GM19438 (cell line): Measurements from ENCODE around the gene PDE3B.
"Not testable (repeated sequence)": the region's sequence is repeated elsewhere in the genome, so short reads cannot be mapped to it uniquely, and the experiment has no call there.

ENCODE experiments used
- ATAC-seq: cut with Tn5 transposase; IDR thresholded peaks from one replicate; pipeline ENCODE4 v1.9.1; 2021; ENCODE audit warnings: low read depth; ENCODE audit not compliant: unreplicated experiment

Gene PDE3B

GRCh38 chr11:14643697-14644225 lies at the start of gene PDE3B:
Gene PDE3B (plus strand): TSS chr11:14643804. CDS start chr11:14644076, 272 bp downstream.
- ATAC-seq: peak; percentile 79

GRCh38 chr11:14595261-14595660 lies 48.3 kb upstream of the PDE3B start:
- not testable (repeated sequence) for ATAC-seq

- no peak for ATAC-seq
Measured at GRCh38 chr11:14607713-14608112, 35.9 kb upstream of the PDE3B start.

- ATAC-seq: no peak
Measured at GRCh38 chr11:14609902-14610301, 33.7 kb upstream of the PDE3B start.

GRCh38 chr11:14611939-14612338 lies 31.7 kb upstream of the PDE3B start:
- no peak for ATAC-seq

GRCh38 chr11:14612694-14613093 lies 30.9 kb upstream of the PDE3B start:
- ATAC-seq: no peak

GRCh38 chr11:14614091-14614622 lies 29.4 kb upstream of the PDE3B start:
- no peak for ATAC-seq

- ATAC-seq: no peak
Measured at GRCh38 chr11:14617241-14618027, 26.2 kb upstream of the PDE3B start.

- ATAC-seq: no peak
Measured at GRCh38 chr11:14618060-14618459, 25.5 kb upstream of the PDE3B start.

- ATAC-seq: no peak
Measured at GRCh38 chr11:14619603-14620531, 23.7 kb upstream of the PDE3B start.

- ATAC-seq: no peak
Measured at GRCh38 chr11:14622223-14622954, 21.2 kb upstream of the PDE3B start.

GRCh38 chr11:14623036-14623435 lies 20.6 kb upstream of the PDE3B start:
- ATAC-seq: no peak

GRCh38 chr11:14625586-14626205 lies 17.9 kb upstream of the PDE3B start:
- ATAC-seq: no peak

GRCh38 chr11:14626650-14627049 lies 17.0 kb upstream of the PDE3B start:
- no peak for ATAC-seq

- not testable (repeated sequence) for ATAC-seq
Measured at GRCh38 chr11:14633506-14634224, 9.9 kb upstream of the PDE3B start.

- no peak for ATAC-seq
Measured at GRCh38 chr11:14634813-14635212, 8.8 kb upstream of the PDE3B start.

GRCh38 chr11:14635546-14635945 lies 8.1 kb upstream of the PDE3B start:
- no peak for ATAC-seq

GRCh38 chr11:14636119-14636518 lies 7.5 kb upstream of the PDE3B start:
- peak; percentile 56 for ATAC-seq

- no peak for ATAC-seq
Measured at GRCh38 chr11:14637868-14638409, 5.7 kb upstream of the PDE3B start.
